ENCODE measurements around the gene TMEM250.
"Not testable (repeated sequence)": the region's sequence is repeated elsewhere in the genome, so short reads cannot be mapped to it uniquely, and the experiment has no call there.

Gene TMEM250

GRCh38 chr9:136118320-136119060 is at the start of gene TMEM250:
TMEM250 (minus strand) TSS chr9:136118875; CDS start chr9:136116900, 1,975 bp downstream.
- ATAC-seq, result peak; percentile 91

GRCh38 chr9:136163248-136163850 is 44.7 kb upstream of the TMEM250 start:
- no peak for ATAC-seq

- no peak for ATAC-seq
These were observed 42.4 kb upstream of the TMEM250 start for GRCh38 chr9:136160995-136161610.

GRCh38 chr9:136160381-136160841 is 41.7 kb upstream of the TMEM250 start:
- ATAC-seq, result no peak

GRCh38 chr9:136159851-136160250 is 41.2 kb upstream of the TMEM250 start:
- no peak for ATAC-seq

- ATAC-seq, result no peak
These were observed 39.0 kb upstream of the TMEM250 start for GRCh38 chr9:136157477-136158265.

- no peak for ATAC-seq
These were observed 37.8 kb upstream of the TMEM250 start for GRCh38 chr9:136156209-136157120.

GRCh38 chr9:136155576-136155975 is 36.9 kb upstream of the TMEM250 start:
- no peak for ATAC-seq

GRCh38 chr9:136154943-136155342 is 36.3 kb upstream of the TMEM250 start:
- no peak for ATAC-seq

- no peak for ATAC-seq
These were observed 34.8 kb upstream of the TMEM250 start for GRCh38 chr9:136153381-136154065.

- ATAC-seq, result no peak
These were observed 34.3 kb upstream of the TMEM250 start for GRCh38 chr9:136152931-136153330.

GRCh38 chr9:136152543-136152866 is 33.8 kb upstream of the TMEM250 start:
- no peak for ATAC-seq

- no peak for ATAC-seq
These were observed 33.3 kb upstream of the TMEM250 start for GRCh38 chr9:136151848-136152542.

- no peak for ATAC-seq
These were observed 32.6 kb upstream of the TMEM250 start for GRCh38 chr9:136151214-136151804.

GRCh38 chr9:136150664-136151213 is 32.1 kb upstream of the TMEM250 start:
- ATAC-seq, result not testable (repeated sequence)

GRCh38 chr9:136149853-136150252 is 31.2 kb upstream of the TMEM250 start:
- ATAC-seq, result no peak

GRCh38 chr9:136149337-136149736 is 30.7 kb upstream of the TMEM250 start:
- ATAC-seq, result no peak

- ATAC-seq, result no peak
These were observed 30.1 kb upstream of the TMEM250 start for GRCh38 chr9:136148766-136149165.

- no peak for ATAC-seq
These were observed 29.4 kb upstream of the TMEM250 start for GRCh38 chr9:136147890-136148714.
